Panc1 (cell line): ENCODE results near the gene GPR148. TPM values are rescaled to one million over a fixed set of nuclear protein-coding genes. Genes with fewer than 3 reads are reported as not detected.
A peak's percentile ranks its signal among the peaks of the same experiment; 100 is the strongest.

Experiments used
- ATAC-seq: fragments of 200-7000 bp; cut with Tn5 transposase; 2 replicates; pipeline ENCODE4 v1.9.1; 2020; ENCODE audit warnings: mild to moderate bottlenecking, moderate library complexity
- BruUV-seq: library from RNA; stranded (reverse); fragments of 400-500 nt; replicated peaks from 2 replicates; lab custom pipeline; 2021; lab: Mats Ljungman, UMichigan
- CTCF ChIA-PET: fragments of 300-600 bp; sonication (Branson Sonifier 250); formaldehyde crosslinking; loops from one replicate; lab custom pipeline; 2022; ENCODE audit warnings: antibody characterized with exemption; lab: Charles Lee
- POLR2A ChIA-PET: fragments of 300-600 bp; sonication (Branson Sonifier 250); formaldehyde crosslinking; loops from one replicate; lab custom pipeline; 2022; ENCODE audit warnings: antibody characterized with exemption; lab: Charles Lee
- DNase-seq: peaks from one replicate; pipeline ENCODE4 v3.0.0-alpha.2; 2010; ENCODE audit warnings: low read depth, low spot score
- H3K27ac ChIP-seq: 2 replicates; pipeline ENCODE4 v1.5.1; 2011; ENCODE audit warnings: mild to moderate bottlenecking, low read length, inconsistent platforms
- H3K27me3 ChIP-seq: fragments of 200-500 bp; sonication (Bioruptor generic); 2 replicates; pipeline ENCODE4 v1.6.0; 2014; ENCODE audit warnings: low read length, inconsistent platforms; ENCODE audit not compliant: control insufficient read depth, insufficient read depth
- H3K36me3 ChIP-seq: fragments of 200-500 bp; sonication (Bioruptor generic); 2 replicates; pipeline ENCODE4 v1.5.1; 2014; ENCODE audit warnings: inconsistent platforms, mild to moderate bottlenecking, low read length, moderate library complexity; ENCODE audit not compliant: control insufficient read depth, insufficient read depth
- H3K4me1 ChIP-seq: 2 replicates; pipeline ENCODE4 v1.5.1; 2011; ENCODE audit warnings: inconsistent platforms, mild to moderate bottlenecking, low read length, moderate library complexity; ENCODE audit not compliant: control insufficient read depth, insufficient read depth
- H3K4me3 ChIP-seq, 2 experiments: 2 replicates each; pipeline ENCODE4 v1.5.1; 2011 to 2012; ENCODE audit warnings: low read depth in 2 of 2, low read length in 2 of 2, mild to moderate bottlenecking in 2 of 2, inconsistent platforms in 1 of 2, moderate library complexity in 1 of 2
- H3K9me3 ChIP-seq: fragments of 200-500 bp; sonication (Bioruptor generic); 2 replicates; pipeline ENCODE4 v1.5.1; 2014; ENCODE audit warnings: low read depth, mild to moderate bottlenecking, inconsistent platforms, low read length, moderate library complexity; ENCODE audit not compliant: control insufficient read depth, insufficient read depth
- POLR2AphosphoS5 ChIP-seq: IDR thresholded peaks from 2 replicates; pipeline ENCODE4 v1.6.1; 2012; ENCODE audit warnings: mild to moderate bottlenecking, low read depth, low read length, moderate library complexity
- REST ChIP-seq, 2 experiments: IDR thresholded peaks; 2 replicates each; pipeline ENCODE4 v1.6.1; 2011 to 2012; ENCODE audit warnings: low read depth in 2 of 2, control low read depth in 1 of 2, low read length in 1 of 2, mild to moderate bottlenecking in 1 of 2, moderate library complexity in 1 of 2; ENCODE audit not compliant: insufficient read depth in 1 of 2
- SIN3A ChIP-seq: IDR thresholded peaks from 2 replicates; pipeline ENCODE4 v1.6.1; 2012; ENCODE audit warnings: low read depth, mild to moderate bottlenecking, low read length, moderate library complexity, borderline replicate concordance; ENCODE audit not compliant: insufficient read depth
- TCF7L2 ChIP-seq: IDR thresholded peaks from 2 replicates; pipeline ENCODE4 v1.6.1; 2011; ENCODE audit warnings: mild to moderate bottlenecking, low read depth, low read length, inconsistent platforms
- in situ Hi-C: cut with HindIII; loops from 2 replicates; pipeline ENCODE4 v1.10.0; 2016; ENCODE audit warnings: low sequenced_read_pairs, low pct_unique_long_range_greater_than_20kb
- intact Hi-C: fragments of 100-400 bp; cut with micrococcal nuclease; formaldehyde crosslinking; loops from one replicate; pipeline ENCODE4 v1.10.0; 2022; ENCODE audit not compliant: unreplicated experiment
- total RNA-seq: library from RNA; stranded (reverse); gene quantifications from one replicate; pipeline ENCODE4 v1.2.1, GENCODE V29; 2021; ENCODE audit not compliant: unreplicated experiment
- TF ChIP-seq, protein P1 (sequence below): fragments of 450-650 bp; IDR thresholded peaks from 2 replicates; pipeline ENCODE4 v1.5.1; 2017; ENCODE audit warnings: mild to moderate bottlenecking

Gene GPR148
- total RNA-seq, 1 experiment from 2014 or later, result not detected

DNA sequence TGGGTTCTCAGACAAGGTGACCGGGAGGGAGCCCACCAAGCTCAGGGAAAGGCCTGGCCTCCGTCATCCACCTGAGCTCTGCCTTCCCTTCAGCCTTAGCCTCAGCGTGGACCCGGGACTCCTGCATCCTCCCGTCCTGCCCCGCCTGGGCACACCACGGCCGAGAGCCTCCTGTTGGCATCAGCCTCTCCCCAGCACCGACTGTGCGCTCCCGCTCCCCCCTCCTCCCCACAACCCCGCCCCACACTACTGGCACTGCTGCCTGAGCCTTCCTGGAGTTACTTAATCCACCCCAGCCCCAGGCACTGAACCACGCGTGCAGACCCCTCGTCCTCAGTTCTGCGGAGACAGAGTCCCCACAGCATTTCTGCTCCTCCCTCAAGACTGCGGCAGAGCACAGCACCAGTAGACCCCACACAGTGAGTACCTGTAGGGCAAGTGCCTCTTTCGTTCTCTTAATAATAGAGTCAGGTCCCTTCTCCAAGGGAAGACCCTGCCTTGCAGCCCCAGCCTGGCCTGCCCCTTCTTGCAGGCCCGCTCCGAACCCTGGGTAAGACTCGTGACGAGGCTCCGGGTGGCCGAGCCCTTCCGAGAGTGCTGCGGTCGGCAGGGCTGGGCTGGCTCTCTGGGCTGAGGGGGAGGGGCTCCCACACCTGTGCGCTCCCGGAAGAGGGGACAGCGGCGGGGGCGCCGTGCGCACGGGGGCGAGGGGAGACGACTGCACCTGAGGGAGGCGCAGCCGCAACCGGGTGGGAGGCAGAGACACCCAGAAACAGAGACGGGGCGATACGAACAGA lies 26.6 kb downstream of the GPR148 start, which contains the start of gene AMER3:
Gene AMER3 (plus strand): TSS at position 285 of the 797 bp plus-strand sequence. CDS start 6,533 bp downstream, outside the sequence.
- ChIA-PET POLR2A (no interaction called here), CTCF (no interaction called here)
- Histone ChIP-seq H3K27me3 (peaks cover 13% of the 10 kb centered on the region), H3K9me3 (no peaks in the 10 kb centered on the region), H3K27ac (no peak within 1 kb of the TSS), H3K4me3 (peak within 1 kb of the TSS; percentile 8 to 18; a peak in 2 of 4 replicates), H3K36me3 (no peaks in the 10 kb centered on the region; the same call in 1 of the 2 replicates), H3K4me1 (no peaks in the 10 kb centered on the region)
- DNase-seq, result no peak
- intact Hi-C loops, result no loop called here
- in situ Hi-C loops, result no loop called here
- TF ChIP-seq POLR2AphosphoS5 (no peak), SIN3A (no peak), REST (IDR thresholded peaks at IDR 0.05; ENCODE audit: insufficient read depth in 1 of 2, low read depth in 2 of 2, low read length in 1 of 2) (no peak; a peak in 2 of 4 replicates), TCF7L2 (no peak)
- TF ChIP-seq, protein P1, sequence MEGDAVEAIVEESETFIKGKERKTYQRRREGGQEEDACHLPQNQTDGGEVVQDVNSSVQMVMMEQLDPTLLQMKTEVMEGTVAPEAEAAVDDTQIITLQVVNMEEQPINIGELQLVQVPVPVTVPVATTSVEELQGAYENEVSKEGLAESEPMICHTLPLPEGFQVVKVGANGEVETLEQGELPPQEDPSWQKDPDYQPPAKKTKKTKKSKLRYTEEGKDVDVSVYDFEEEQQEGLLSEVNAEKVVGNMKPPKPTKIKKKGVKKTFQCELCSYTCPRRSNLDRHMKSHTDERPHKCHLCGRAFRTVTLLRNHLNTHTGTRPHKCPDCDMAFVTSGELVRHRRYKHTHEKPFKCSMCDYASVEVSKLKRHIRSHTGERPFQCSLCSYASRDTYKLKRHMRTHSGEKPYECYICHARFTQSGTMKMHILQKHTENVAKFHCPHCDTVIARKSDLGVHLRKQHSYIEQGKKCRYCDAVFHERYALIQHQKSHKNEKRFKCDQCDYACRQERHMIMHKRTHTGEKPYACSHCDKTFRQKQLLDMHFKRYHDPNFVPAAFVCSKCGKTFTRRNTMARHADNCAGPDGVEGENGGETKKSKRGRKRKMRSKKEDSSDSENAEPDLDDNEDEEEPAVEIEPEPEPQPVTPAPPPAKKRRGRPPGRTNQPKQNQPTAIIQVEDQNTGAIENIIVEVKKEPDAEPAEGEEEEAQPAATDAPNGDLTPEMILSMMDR, result no peak
- BruUV-seq, result no TSS peak
- peak; percentile 58 for ATAC-seq

DNA sequence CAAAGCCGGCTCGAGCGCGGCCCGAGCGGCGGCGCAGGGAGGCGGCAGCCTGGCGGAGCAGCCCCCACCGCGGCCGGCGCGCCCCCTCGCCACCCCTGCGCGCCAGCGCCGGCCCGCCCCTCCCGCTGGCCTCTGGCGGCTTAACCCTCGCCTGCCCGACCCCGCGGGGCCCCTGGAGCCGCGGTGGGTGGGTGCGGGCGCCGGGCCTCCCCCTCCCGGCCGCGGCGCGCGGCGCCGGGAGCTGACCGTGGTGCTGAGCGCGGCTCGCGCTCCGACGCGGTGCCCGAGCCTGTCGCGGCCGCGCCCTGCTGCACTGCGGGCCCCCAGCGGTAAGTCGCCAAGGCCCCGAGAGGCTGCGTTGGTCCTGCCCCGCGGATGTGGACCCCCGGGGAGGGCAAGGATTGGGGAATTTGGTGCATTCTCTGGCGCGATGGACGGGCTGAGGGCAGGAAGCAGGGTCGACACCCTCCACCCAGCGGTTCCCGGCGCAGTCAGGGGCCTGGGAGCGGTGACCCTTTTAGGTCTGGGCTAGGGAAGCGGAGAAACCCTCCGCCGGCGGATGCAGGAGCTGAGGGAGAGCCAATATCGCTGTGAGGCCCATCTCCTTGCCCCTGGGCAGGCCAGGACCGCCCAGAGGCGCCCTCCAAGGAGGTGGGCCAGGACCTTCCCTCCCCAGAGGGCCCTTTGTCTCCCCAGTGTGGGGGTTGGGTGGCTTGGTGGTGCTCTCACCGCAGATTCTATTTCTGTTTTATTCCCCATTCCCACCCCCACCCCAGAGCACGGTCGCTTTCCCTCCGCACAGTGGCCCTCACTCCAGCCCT lies 27.4 kb downstream of the GPR148 start:
- Histone ChIP-seq H3K27ac (no peak overlapping the region), H3K36me3 (no peaks in the 10 kb centered on the region; the same call in 1 of the 2 replicates), H3K4me3 (peak overlapping the region in 1 of 2 experiments; percentile 18; a peak in 1 of 4 replicates), H3K9me3 (no peaks in the 10 kb centered on the region), H3K27me3 (peaks cover 13% of the 10 kb centered on the region), H3K4me1 (no peaks in the 10 kb centered on the region)
- ChIA-PET POLR2A (no interaction called here), CTCF (interaction anchor here (0.6 kb wide), 1 partner anchor 401 kb away, joined by 7 read pairs; the partner anchor contains the start of gene PTPN18)
- DNase-seq (no peak), ATAC-seq (peak; percentile 84)
- peak; percentile 80 to 94 for TF ChIP-seq REST (IDR thresholded peaks at IDR 0.05; ENCODE audit: insufficient read depth in 1 of 2, low read depth in 2 of 2, low read length in 1 of 2)
- TF ChIP-seq, protein P1, result no peak
- TF ChIP-seq TCF7L2, result no peak
- no peak for TF ChIP-seq POLR2AphosphoS5
- no peak for TF ChIP-seq SIN3A
- BruUV-seq, result no TSS peak
- intact Hi-C loops, result no loop called here
- in situ Hi-C loops, result no loop called here
